Measurements from ENCODE around the gene PEX11B.
"Not testable (repeated sequence)": the region's sequence is repeated elsewhere in the genome, so short reads cannot be mapped to it uniquely, and the experiment has no call there.

PEX11B gene

DNA sequence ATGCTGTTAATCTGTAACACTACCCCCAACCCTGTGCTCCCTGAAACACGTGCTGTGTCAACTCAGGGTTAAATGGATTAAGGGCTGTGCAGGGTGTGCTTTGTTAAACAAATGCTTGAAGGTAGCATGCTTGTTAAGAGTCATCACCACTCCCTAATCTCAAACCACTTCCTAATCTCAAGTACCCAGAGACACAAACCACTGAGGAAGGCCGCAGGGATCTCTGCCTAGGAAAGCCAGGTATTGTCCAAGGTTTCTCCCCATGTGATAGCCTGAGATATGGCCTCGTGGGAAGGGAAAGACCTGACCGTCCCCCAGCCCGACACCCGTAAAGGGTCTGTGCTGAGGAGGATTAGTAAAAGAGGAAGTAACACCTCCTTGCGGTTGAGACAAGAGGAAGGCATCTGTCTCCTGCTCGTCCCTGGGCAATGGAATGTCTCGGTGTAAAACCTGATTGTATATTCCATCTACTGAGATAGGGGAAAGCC, 14.0 kb upstream of the PEX11B start:
- Mint-ChIP-seq H3K4me1 (peaks cover 39% of the 10 kb centered on the region), H3K27ac (peak overlapping the region; percentile 93), H3K4me3 (peak overlapping the region; percentile 71)
- H3K36me3 Mint-ChIP-seq, H3K27me3 Mint-ChIP-seq, H3K9me3 Mint-ChIP-seq: not testable (repeated sequence)

GRCh38 chr1:145927916-145928643, 9.6 kb upstream of the PEX11B start:
- peak overlapping the region; percentile 82 for H3K4me3 Mint-ChIP-seq
- H3K36me3 Mint-ChIP-seq = peaks cover 6% of the 10 kb centered on the region
- peak overlapping the region; percentile 88 for H3K27ac Mint-ChIP-seq
- H3K9me3 Mint-ChIP-seq = no peaks in the 10 kb centered on the region
- peaks cover 38% of the 10 kb centered on the region for H3K4me1 Mint-ChIP-seq
- no peaks in the 10 kb centered on the region for H3K27me3 Mint-ChIP-seq

- Mint-ChIP-seq H3K27ac (peak within 1 kb of the TSS; percentile 12), H3K9me3 (no peaks in the 10 kb centered on the region), H3K4me3 (peak within 1 kb of the TSS; percentile 82), H3K36me3 (peaks cover 6% of the 10 kb centered on the region), H3K4me1 (peaks cover 30% of the 10 kb centered on the region), H3K27me3 (no peaks in the 10 kb centered on the region)
Measured at GRCh38 chr1:145927063-145927886, 8.8 kb upstream of the PEX11B start, which contains the start of gene RBM8A. RBM8A (minus strand) TSS chr1:145927484; CDS start chr1:145927426, 58 bp downstream.

- no peaks in the 10 kb centered on the region for H3K9me3 Mint-ChIP-seq
- H3K4me1 Mint-ChIP-seq = peaks cover 25% of the 10 kb centered on the region
- no peaks in the 10 kb centered on the region for H3K27me3 Mint-ChIP-seq
- H3K4me3 Mint-ChIP-seq = no peak overlapping the region
- H3K27ac Mint-ChIP-seq = no peak overlapping the region
- H3K36me3 Mint-ChIP-seq = peaks cover 5% of the 10 kb centered on the region
Measured at GRCh38 chr1:145926686-145927062, 8.2 kb upstream of the PEX11B start.

- no peak overlapping the region for H3K4me3 Mint-ChIP-seq
- H3K9me3 Mint-ChIP-seq = no peaks in the 10 kb centered on the region
- H3K4me1 Mint-ChIP-seq = peaks cover 35% of the 10 kb centered on the region
- peaks cover 5% of the 10 kb centered on the region for H3K36me3 Mint-ChIP-seq
- no peaks in the 10 kb centered on the region for H3K27me3 Mint-ChIP-seq
- H3K27ac Mint-ChIP-seq = no peak overlapping the region
Measured at GRCh38 chr1:145922266-145922665, 3.7 kb upstream of the PEX11B start.

GRCh38 chr1:145920297-145920696, 1.8 kb upstream of the PEX11B start:
- not testable (repeated sequence) for H3K9me3 Mint-ChIP-seq
- peak overlapping the region; percentile 46 for H3K27ac Mint-ChIP-seq

DNA sequence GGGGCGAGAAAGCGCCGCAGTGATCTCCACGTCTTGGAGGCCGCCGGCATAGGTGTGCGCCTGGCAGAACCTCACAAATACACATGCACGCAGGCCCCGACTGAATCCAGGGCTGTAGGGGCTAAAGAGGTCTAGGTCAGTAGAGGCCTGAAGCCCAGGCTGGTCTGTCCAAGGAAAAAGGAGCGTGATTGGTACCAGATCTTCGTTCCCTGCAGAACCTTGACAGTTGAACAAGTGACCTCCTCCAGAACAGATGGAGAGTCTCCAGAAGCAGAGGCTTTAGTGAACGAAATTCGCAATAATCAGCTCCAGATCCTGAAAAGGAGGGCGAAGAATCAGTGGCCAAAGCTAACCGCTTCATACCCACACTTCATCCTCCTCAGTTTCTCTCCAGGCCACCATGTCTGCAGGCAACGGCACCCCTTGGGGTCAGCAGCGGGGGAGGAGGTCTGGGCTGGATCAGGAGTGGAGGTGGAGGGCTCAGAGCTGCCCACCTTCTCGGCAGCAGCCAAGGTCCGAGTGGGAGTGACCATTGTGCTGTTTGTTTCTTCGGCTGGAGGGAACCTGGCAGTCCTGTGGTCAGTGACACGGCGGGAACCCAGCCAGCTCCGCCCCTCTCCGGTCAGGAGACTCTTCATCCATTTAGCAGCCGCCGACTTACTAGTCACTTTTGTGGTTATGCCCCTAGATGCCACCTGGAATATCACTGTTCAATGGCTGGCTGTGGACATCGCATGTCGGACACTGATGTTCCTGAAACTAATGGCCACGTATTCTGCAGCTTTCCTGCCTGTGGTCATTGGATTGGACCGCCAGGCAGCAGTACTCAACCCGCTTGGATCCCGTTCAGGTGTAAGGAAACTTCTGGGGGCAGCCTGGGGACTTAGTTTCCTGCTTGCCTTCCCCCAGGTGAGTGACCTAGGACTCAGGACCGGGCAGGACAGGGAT, 749 bp upstream of the PEX11B start:
- no peaks in the 10 kb centered on the region for H3K27me3 Mint-ChIP-seq
- H3K4me3 Mint-ChIP-seq = peak overlapping the region; percentile 97
- H3K36me3 Mint-ChIP-seq = peaks cover 19% of the 10 kb centered on the region
- no peaks in the 10 kb centered on the region for H3K9me3 Mint-ChIP-seq
- peak overlapping the region; percentile 96 for H3K27ac Mint-ChIP-seq
- peaks cover 50% of the 10 kb centered on the region for H3K4me1 Mint-ChIP-seq

More at GRCh38 chr1:145920297-145920696, 1.8 kb upstream of the PEX11B start:
- Mint-ChIP-seq H3K4me1 (peaks cover 43% of the 10 kb centered on the region), H3K36me3 (peaks cover 15% of the 10 kb centered on the region), H3K4me3 (peak overlapping the region; percentile 97)
- not testable (repeated sequence) for H3K27me3 Mint-ChIP-seq

DNA sequence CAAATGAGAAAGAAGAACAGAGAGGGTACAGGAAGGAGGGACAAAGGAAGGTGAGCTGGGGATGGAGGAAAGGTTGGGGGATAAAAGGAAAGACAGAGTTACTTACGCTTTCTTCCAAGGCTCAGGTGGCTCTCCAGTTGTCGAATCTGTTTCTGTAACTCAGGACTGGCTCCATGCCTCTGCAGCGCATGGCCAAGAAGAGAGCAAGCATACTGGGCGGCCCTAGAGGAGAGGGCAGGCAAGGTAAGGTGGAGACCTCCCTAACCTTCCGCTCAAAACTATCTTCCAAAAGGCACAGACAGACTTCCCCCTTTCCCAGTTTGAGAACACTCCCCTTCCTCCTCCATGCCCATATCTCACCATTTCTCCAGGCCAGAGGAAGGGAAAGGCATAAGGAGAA, 922 bp downstream of the PEX11B start:
- peaks cover 57% of the 10 kb centered on the region for H3K4me1 Mint-ChIP-seq
- peak overlapping the region; percentile 97 for H3K4me3 Mint-ChIP-seq
- H3K27ac Mint-ChIP-seq = peak overlapping the region; percentile 96

GRCh38 chr1:145916745-145917144, 1.8 kb downstream of the PEX11B start:
- H3K4me1 Mint-ChIP-seq = peaks cover 57% of the 10 kb centered on the region
- no peaks in the 10 kb centered on the region for H3K27me3 Mint-ChIP-seq

More for the DNA sequence above, 922 bp downstream of the PEX11B start:
- H3K9me3 Mint-ChIP-seq = no peaks in the 10 kb centered on the region
- no peaks in the 10 kb centered on the region for H3K27me3 Mint-ChIP-seq
- peaks cover 20% of the 10 kb centered on the region for H3K36me3 Mint-ChIP-seq

DNA sequence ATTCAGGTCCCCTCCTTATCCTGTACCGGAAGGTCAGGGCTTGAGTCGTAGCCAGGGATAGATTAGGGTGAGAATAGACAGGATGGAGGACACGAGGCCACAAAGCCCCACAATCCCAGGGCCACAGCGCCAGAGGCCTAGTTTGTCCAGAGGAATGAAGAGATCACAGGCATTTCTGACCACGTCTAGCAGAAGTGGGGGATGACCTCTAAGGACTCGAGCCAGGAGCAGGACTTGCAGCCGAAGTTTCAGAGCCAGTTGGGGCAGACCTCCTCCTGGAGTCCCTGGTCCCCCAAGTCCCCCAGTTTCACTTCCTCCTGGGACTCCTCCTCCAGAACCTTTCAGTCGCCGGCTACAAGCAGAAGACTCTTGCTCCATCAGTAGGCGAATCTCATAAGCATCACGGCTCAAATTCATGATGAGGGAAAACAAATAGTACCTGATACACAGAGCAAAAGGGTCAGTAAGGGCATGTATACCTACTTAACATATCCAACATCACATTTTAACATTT, 6.3 kb downstream of the PEX11B start:
- H3K27ac Mint-ChIP-seq = no peak overlapping the region
- no peaks in the 10 kb centered on the region for H3K9me3 Mint-ChIP-seq
- H3K4me1 Mint-ChIP-seq = peaks cover 35% of the 10 kb centered on the region
- H3K36me3 Mint-ChIP-seq = peaks cover 17% of the 10 kb centered on the region
- no peaks in the 10 kb centered on the region for H3K27me3 Mint-ChIP-seq
- no peak overlapping the region for H3K4me3 Mint-ChIP-seq

More at GRCh38 chr1:145916745-145917144, 1.8 kb downstream of the PEX11B start:
- Mint-ChIP-seq H3K36me3 (peaks cover 20% of the 10 kb centered on the region), H3K9me3 (no peaks in the 10 kb centered on the region), H3K4me3 (peak overlapping the region; percentile 97), H3K27ac (peak overlapping the region; percentile 94)

DNA sequence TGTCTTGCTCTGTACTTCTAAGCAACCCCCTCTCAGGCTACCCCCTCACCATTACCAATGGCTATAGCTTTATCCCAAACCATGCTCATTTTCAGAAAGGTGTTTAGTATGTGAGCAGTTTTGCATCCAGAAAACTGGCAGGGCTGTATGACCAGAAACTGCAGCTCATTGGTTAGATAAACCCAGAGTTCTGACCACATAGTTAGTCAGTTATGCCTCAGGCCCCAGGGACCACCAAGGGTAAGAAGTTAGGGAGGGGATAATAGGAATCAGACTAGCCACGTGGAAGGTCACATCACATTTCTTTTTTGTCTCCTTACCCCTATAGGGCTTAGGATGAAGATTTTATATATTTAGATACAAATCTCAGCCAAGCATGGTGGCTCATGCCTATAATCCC, 9.9 kb downstream of the PEX11B start:
- Mint-ChIP-seq H3K27me3 (no peaks in the 10 kb centered on the region), H3K4me1 (peaks cover 8% of the 10 kb centered on the region), H3K36me3 (peaks cover 5% of the 10 kb centered on the region), H3K27ac (no peak overlapping the region), H3K4me3 (no peak overlapping the region), H3K9me3 (no peaks in the 10 kb centered on the region)

DNA sequence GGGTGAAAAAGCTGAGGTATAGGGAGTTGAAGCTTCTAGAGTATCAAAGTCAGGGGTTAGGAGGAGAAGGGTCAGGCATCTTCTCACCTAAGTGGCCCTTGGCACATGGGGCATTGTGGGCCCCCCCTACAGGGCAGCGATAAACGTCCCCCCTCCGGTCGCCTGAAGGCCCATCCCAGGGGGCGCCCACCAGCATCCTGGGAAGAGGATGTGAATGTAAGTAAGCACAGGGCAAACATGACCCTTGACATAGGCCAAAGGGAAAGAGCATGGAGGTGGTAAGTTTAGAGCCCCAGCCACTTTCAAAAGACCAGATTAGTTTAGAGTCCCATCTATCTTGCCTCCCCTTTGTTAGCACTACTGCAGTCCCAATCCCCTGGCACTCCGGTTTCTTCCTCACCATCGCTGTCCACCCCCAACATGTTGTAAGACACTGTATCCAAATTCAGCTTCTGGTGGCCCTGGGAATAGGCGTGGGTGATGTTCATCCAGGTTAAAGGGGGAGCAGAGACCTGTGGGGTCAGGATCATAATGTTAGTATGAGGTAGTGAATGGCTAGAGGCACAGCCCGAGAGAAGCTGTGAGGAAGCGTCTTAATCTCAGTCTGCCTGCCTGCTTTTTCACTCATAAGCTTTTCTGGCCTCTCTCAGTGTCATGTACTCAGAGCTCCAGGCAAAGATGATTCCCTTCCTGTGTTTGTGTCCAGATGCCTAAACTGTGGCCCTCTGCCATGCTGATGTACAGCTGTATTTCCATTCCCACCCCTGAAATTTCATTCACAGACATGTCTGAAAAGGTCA, 11.4 kb downstream of the PEX11B start:
- no peaks in the 10 kb centered on the region for H3K9me3 Mint-ChIP-seq
- no peak overlapping the region for H3K4me3 Mint-ChIP-seq
- H3K27ac Mint-ChIP-seq = no peak overlapping the region
- no peaks in the 10 kb centered on the region for H3K27me3 Mint-ChIP-seq
- H3K4me1 Mint-ChIP-seq = peaks cover 6% of the 10 kb centered on the region
- H3K36me3 Mint-ChIP-seq = peaks cover 7% of the 10 kb centered on the region

GRCh38 chr1:145901312-145902021, 17.1 kb downstream of the PEX11B start:
- Mint-ChIP-seq H3K4me1 (no peaks in the 10 kb centered on the region), H3K27ac (peak overlapping the region; percentile 43), H3K9me3 (no peaks in the 10 kb centered on the region), H3K27me3 (no peaks in the 10 kb centered on the region), H3K36me3 (peaks cover 8% of the 10 kb centered on the region), H3K4me3 (no peak overlapping the region)

- no peaks in the 10 kb centered on the region for H3K4me1 Mint-ChIP-seq
- H3K9me3 Mint-ChIP-seq = no peaks in the 10 kb centered on the region
- peaks cover 5% of the 10 kb centered on the region for H3K36me3 Mint-ChIP-seq
- no peak overlapping the region for H3K27ac Mint-ChIP-seq
- H3K4me3 Mint-ChIP-seq = no peak overlapping the region
- no peaks in the 10 kb centered on the region for H3K27me3 Mint-ChIP-seq
Measured at GRCh38 chr1:145898756-145899155, 19.8 kb downstream of the PEX11B start.
